ENCODE results near the gene DOC2A.
A peak's percentile ranks its signal among the peaks of the same experiment; 100 is the strongest.

The DOC2A gene

DNA sequence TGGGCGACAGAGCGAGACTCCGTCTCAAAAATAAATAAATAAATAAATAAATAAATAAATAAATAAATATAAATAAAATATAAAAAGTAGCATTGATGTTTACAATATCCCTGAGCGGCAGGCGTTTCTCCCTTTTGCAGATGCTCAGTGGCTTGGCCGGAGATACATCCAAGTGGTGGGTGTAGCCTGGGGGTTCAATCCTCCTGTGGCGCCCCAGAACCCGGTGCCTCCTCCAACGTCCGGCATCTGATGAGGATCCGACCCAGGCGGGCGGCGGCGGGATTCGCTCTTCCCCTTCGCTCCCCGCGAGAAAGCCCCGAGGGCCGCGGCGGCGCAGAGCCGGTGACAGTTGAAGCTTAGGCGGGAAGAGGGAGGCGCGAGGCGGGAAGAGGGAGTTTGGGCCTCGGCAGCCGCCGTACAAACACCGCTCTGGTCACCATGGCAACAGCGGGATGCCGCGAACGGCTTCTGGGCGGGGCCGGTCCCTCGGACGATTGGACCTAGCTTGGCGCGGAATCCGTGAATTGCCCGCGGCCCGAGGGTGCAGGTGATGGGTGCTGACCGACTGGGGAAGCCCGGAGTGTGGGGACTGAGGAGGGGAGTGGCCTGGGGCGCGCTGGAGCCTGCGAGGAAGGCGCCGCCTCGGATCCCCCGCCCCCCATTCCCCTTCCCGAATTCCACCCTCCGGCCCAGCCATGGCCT is 42.0 kb upstream of the DOC2A start (continued):
- TF ChIP-seq, protein P1, sequence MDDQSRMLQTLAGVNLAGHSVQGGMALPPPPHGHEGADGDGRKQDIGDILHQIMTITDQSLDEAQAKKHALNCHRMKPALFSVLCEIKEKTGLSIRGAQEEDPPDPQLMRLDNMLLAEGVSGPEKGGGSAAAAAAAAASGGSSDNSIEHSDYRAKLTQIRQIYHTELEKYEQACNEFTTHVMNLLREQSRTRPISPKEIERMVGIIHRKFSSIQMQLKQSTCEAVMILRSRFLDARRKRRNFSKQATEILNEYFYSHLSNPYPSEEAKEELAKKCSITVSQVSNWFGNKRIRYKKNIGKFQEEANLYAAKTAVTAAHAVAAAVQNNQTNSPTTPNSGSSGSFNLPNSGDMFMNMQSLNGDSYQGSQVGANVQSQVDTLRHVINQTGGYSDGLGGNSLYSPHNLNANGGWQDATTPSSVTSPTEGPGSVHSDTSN (CRISPR knock-in tag; IDR thresholded peaks at IDR 0.05) = peak; percentile 97
- TF ChIP-seq, protein P2, sequence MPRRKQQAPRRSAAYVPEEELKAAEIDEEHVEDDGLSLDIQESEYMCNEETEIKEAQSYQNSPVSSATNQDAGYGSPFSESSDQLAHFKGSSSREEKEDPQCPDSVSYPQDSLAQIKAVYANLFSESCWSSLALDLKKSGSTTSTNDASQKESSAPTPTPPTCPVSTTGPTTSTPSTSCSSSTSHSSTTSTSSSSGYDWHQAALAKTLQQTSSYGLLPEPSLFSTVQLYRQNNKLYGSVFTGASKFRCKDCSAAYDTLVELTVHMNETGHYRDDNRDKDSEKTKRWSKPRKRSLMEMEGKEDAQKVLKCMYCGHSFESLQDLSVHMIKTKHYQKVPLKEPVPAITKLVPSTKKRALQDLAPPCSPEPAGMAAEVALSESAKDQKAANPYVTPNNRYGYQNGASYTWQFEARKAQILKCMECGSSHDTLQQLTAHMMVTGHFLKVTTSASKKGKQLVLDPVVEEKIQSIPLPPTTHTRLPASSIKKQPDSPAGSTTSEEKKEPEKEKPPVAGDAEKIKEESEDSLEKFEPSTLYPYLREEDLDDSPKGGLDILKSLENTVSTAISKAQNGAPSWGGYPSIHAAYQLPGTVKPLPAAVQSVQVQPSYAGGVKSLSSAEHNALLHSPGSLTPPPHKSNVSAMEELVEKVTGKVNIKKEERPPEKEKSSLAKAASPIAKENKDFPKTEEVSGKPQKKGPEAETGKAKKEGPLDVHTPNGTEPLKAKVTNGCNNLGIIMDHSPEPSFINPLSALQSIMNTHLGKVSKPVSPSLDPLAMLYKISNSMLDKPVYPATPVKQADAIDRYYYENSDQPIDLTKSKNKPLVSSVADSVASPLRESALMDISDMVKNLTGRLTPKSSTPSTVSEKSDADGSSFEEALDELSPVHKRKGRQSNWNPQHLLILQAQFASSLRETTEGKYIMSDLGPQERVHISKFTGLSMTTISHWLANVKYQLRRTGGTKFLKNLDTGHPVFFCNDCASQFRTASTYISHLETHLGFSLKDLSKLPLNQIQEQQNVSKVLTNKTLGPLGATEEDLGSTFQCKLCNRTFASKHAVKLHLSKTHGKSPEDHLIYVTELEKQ (tag by site-specific recombination; IDR thresholded peaks at IDR 0.05; ENCODE audit: borderline replicate concordance) = peak; percentile 87
- TF ChIP-seq ZNF792 (tag by site-specific recombination; IDR thresholded peaks at IDR 0.05) = peak; percentile 69; the same call in 1 of the 2 replicates
- no peak for TF ChIP-seq ZNF274 (IDR thresholded peaks at IDR 0.05; ENCODE audit: low read length)
- TF ChIP-seq ZNF274 (tag by site-specific recombination; IDR thresholded peaks at IDR 0.05; ENCODE audit: borderline replicate concordance) = no peak
- peak; percentile 65 for TF ChIP-seq EGR2 (tag by site-specific recombination; IDR thresholded peaks at IDR 0.05; ENCODE audit: low read depth)
- TF ChIP-seq, protein P3, sequence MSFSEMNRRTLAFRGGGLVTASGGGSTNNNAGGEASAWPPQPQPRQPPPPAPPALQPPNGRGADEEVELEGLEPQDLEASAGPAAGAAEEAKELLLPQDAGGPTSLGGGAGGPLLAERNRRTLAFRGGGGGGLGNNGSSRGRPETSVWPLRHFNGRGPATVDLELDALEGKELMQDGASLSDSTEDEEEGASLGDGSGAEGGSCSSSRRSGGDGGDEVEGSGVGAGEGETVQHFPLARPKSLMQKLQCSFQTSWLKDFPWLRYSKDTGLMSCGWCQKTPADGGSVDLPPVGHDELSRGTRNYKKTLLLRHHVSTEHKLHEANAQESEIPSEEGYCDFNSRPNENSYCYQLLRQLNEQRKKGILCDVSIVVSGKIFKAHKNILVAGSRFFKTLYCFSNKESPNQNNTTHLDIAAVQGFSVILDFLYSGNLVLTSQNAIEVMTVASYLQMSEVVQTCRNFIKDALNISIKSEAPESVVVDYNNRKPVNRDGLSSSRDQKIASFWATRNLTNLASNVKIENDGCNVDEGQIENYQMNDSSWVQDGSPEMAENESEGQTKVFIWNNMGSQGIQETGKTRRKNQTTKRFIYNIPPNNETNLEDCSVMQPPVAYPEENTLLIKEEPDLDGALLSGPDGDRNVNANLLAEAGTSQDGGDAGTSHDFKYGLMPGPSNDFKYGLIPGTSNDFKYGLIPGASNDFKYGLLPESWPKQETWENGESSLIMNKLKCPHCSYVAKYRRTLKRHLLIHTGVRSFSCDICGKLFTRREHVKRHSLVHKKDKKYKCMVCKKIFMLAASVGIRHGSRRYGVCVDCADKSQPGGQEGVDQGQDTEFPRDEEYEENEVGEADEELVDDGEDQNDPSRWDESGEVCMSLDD (tag by site-specific recombination; IDR thresholded peaks at IDR 0.05) = no peak
- TF ChIP-seq ZNF302 (tag by site-specific recombination; IDR thresholded peaks at IDR 0.05; ENCODE audit: low read depth) = no peak
- TF ChIP-seq ZNF600 (tag by site-specific recombination; IDR thresholded peaks at IDR 0.05) = peak; percentile 74; the same call in 1 of the 2 replicates
- peak; percentile 96 for TF ChIP-seq ZNF664 (tag by site-specific recombination; IDR thresholded peaks at IDR 0.05)
- TF ChIP-seq ZNF571 (tag by site-specific recombination; IDR thresholded peaks at IDR 0.05) = no peak
- TF ChIP-seq ZNF324 (tag by site-specific recombination; IDR thresholded peaks at IDR 0.05) = peak; percentile 96; the same call in 1 of the 2 replicates
- TF ChIP-seq ZNF114 (tag by site-specific recombination; IDR thresholded peaks at IDR 0.05) = no peak
- no peak for TF ChIP-seq ZNF837 (tag by site-specific recombination; IDR thresholded peaks at IDR 0.05)
- peak; percentile 95 for TF ChIP-seq ZNF558 (tag by site-specific recombination; IDR thresholded peaks at IDR 0.05)
- no peak for TF ChIP-seq ZNF707 (tag by site-specific recombination; IDR thresholded peaks at IDR 0.05)
- TF ChIP-seq ZNF561 (tag by site-specific recombination; IDR thresholded peaks at IDR 0.05; ENCODE audit: borderline replicate concordance) = peak; percentile 95
- TF ChIP-seq ZNF596 (tag by site-specific recombination; IDR thresholded peaks at IDR 0.05) = no peak
- TF ChIP-seq ZIC2 (tag by site-specific recombination; IDR thresholded peaks at IDR 0.05) = peak; percentile 53; the same call in 1 of the 2 replicates
- TF ChIP-seq, protein P4, sequence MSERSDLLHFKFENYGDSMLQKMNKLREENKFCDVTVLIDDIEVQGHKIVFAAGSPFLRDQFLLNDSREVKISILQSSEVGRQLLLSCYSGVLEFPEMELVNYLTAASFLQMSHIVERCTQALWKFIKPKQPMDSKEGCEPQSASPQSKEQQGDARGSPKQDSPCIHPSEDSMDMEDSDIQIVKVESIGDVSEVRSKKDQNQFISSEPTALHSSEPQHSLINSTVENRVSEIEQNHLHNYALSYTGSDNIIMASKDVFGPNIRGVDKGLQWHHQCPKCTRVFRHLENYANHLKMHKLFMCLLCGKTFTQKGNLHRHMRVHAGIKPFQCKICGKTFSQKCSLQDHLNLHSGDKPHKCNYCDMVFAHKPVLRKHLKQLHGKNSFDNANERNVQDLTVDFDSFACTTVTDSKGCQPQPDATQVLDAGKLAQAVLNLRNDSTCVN (tag by site-specific recombination; optimal IDR thresholded peaks at IDR 0.05) = peak; percentile 82
- TF ChIP-seq, protein P5, sequence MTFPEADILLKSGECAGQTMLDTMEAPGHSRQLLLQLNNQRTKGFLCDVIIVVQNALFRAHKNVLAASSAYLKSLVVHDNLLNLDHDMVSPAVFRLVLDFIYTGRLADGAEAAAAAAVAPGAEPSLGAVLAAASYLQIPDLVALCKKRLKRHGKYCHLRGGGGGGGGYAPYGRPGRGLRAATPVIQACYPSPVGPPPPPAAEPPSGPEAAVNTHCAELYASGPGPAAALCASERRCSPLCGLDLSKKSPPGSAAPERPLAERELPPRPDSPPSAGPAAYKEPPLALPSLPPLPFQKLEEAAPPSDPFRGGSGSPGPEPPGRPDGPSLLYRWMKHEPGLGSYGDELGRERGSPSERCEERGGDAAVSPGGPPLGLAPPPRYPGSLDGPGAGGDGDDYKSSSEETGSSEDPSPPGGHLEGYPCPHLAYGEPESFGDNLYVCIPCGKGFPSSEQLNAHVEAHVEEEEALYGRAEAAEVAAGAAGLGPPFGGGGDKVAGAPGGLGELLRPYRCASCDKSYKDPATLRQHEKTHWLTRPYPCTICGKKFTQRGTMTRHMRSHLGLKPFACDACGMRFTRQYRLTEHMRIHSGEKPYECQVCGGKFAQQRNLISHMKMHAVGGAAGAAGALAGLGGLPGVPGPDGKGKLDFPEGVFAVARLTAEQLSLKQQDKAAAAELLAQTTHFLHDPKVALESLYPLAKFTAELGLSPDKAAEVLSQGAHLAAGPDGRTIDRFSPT (tag by site-specific recombination; IDR thresholded peaks at IDR 0.05) = no peak
- no peak for TF ChIP-seq ZNF416 (tag by site-specific recombination; IDR thresholded peaks at IDR 0.05)
- TF ChIP-seq, protein P6, sequence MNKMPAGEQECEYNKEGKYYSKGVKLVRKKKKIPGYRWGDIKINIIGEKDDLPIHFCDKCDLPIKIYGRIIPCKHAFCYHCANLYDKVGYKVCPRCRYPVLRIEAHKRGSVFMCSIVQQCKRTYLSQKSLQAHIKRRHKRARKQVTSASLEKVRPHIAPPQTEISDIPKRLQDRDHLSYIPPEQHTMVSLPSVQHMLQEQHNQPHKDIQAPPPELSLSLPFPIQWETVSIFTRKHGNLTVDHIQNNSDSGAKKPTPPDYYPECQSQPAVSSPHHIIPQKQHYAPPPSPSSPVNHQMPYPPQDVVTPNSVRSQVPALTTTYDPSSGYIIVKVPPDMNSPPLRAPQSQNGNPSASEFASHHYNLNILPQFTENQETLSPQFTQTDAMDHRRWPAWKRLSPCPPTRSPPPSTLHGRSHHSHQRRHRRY (tag by site-specific recombination; IDR thresholded peaks at IDR 0.05) = no peak
- TF ChIP-seq KLF16 (tag by site-specific recombination; IDR thresholded peaks at IDR 0.05) = peak; percentile 93
- TF ChIP-seq, protein P7, sequence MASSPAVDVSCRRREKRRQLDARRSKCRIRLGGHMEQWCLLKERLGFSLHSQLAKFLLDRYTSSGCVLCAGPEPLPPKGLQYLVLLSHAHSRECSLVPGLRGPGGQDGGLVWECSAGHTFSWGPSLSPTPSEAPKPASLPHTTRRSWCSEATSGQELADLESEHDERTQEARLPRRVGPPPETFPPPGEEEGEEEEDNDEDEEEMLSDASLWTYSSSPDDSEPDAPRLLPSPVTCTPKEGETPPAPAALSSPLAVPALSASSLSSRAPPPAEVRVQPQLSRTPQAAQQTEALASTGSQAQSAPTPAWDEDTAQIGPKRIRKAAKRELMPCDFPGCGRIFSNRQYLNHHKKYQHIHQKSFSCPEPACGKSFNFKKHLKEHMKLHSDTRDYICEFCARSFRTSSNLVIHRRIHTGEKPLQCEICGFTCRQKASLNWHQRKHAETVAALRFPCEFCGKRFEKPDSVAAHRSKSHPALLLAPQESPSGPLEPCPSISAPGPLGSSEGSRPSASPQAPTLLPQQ (tag by site-specific recombination; IDR thresholded peaks at IDR 0.05) = peak; percentile 93
- TF ChIP-seq ZNF473 (tag by site-specific recombination; IDR thresholded peaks at IDR 0.05) = no peak
- peak; percentile 98 for TF ChIP-seq ZNF266 (tag by site-specific recombination; IDR thresholded peaks at IDR 0.05; ENCODE audit: low read depth)
